HFFc6 (cell line): ENCODE measurements around the gene IGSF10. TPM values are rescaled to one million over a fixed set of nuclear protein-coding genes. Genes with fewer than 3 reads are reported as not detected.

Experiments used
- DNase-seq: peaks from one replicate; pipeline ENCODE4 v3.0.0-alpha.2; 2018
- H3K27ac Mint-ChIP-seq: 2 replicates; pipeline ENCODE4 v1.8.0; 2020; ENCODE audit warnings: mild to moderate bottlenecking, mixed read lengths
- H3K27me3 Mint-ChIP-seq: 2 replicates; pipeline ENCODE4 v1.8.0; 2021; ENCODE audit warnings: mild to moderate bottlenecking, moderate library complexity, mixed read lengths; ENCODE audit not compliant: insufficient read depth
- H3K36me3 Mint-ChIP-seq: 2 replicates; pipeline ENCODE4 v1.8.0; 2021; ENCODE audit warnings: low read depth, mixed read lengths
- H3K4me1 Mint-ChIP-seq: 2 replicates; pipeline ENCODE4 v1.8.0; 2020; ENCODE audit warnings: low read depth, mixed read lengths
- H3K4me3 Mint-ChIP-seq: 2 replicates; pipeline ENCODE4 v1.8.0; 2020; ENCODE audit warnings: mild to moderate bottlenecking, moderate library complexity, mixed read lengths
- H3K9me3 Mint-ChIP-seq: 2 replicates; pipeline ENCODE4 v1.8.0; 2020; ENCODE audit warnings: mild to moderate bottlenecking, mixed read lengths
- CTCF ChIP-seq: fragments of 200-600 bp; sonication (generic); IDR thresholded peaks from 2 replicates; pipeline ENCODE4 v1.5.0; 2021; ENCODE audit warnings: antibody characterized with exemption, mild to moderate bottlenecking
- total RNA-seq, 6 experiments: library from RNA; stranded (reverse); fragmentation: NEBNext Ultra II Directional; extraction: Animal tissue kit (Norgen Biotek cat#: 25700); gene quantifications; 2 replicates in 1 of 6; 3 replicates in 5 of 6; pipeline ENCODE4 v1.2.3, GENCODE V29; 2021

IGSF10 gene
- total RNA-seq, 6 experiments from 2014 or later: 0.02 to 0.05 (median 0.02) TPM; not detected in 3

- TF ChIP-seq CTCF: no peak
- Mint-ChIP-seq H3K27ac (peak overlapping the region; percentile 81), H3K4me1 (peaks cover 17% of the 10 kb centered on the region), H3K36me3 (peaks cover 17% of the 10 kb centered on the region), H3K4me3 (peak overlapping the region; percentile 8), H3K9me3 (peaks cover 6% of the 10 kb centered on the region), H3K27me3 (peaks cover 1% of the 10 kb centered on the region; the same call in 1 of the 2 replicates)
- DNase-seq: peak; percentile 81
Measured at GRCh38 chr3:151445273-151446001, 15.4 kb downstream of the IGSF10 start.

GRCh38 chr3:151443583-151443982 lies 17.3 kb downstream of the IGSF10 start:
- no peak overlapping the region for H3K4me3 Mint-ChIP-seq
- peaks cover 22% of the 10 kb centered on the region for H3K4me1 Mint-ChIP-seq
- no peak overlapping the region for H3K27ac Mint-ChIP-seq
- TF ChIP-seq CTCF: no peak
- no peak for DNase-seq
- H3K36me3 Mint-ChIP-seq: peaks cover 17% of the 10 kb centered on the region
- H3K27me3 Mint-ChIP-seq: peaks cover 1% of the 10 kb centered on the region; the same call in 1 of the 2 replicates
- peaks cover 6% of the 10 kb centered on the region for H3K9me3 Mint-ChIP-seq

- Mint-ChIP-seq H3K27ac (no peak overlapping the region), H3K4me3 (no peak overlapping the region), H3K36me3 (peaks cover 6% of the 10 kb centered on the region), H3K9me3 (peaks cover 5% of the 10 kb centered on the region), H3K27me3 (no peaks in the 10 kb centered on the region), H3K4me1 (peaks cover 40% of the 10 kb centered on the region)
- no peak for TF ChIP-seq CTCF
- DNase-seq: no peak
Measured at GRCh38 chr3:151440940-151441339, 19.9 kb downstream of the IGSF10 start.

DNA sequence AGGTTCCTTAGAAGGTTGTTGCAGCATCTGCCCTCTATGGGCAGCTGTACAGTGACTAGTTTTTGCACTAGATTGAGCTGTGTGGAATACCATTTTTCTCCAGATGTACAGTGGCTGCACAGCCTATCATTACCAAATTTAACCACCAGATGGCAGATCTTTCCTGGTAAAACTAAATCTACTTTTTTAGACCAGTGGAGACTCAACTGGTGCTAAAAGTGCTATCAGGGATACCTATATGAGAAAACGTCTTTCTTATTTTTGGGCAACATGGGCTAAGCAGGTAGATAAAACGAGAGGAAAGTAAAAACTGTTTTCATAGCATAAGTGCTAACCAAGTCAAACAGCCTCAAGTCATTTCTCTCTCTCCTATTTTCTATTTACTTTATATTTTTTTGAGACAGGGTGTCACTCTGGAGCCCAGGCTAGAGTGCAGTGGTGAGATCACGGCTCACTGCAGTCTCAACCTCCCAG lies 21.2 kb downstream of the IGSF10 start:
- no peak overlapping the region for H3K27ac Mint-ChIP-seq
- H3K36me3 Mint-ChIP-seq: no peaks in the 10 kb centered on the region
- TF ChIP-seq CTCF: peak; percentile 95

DNA sequence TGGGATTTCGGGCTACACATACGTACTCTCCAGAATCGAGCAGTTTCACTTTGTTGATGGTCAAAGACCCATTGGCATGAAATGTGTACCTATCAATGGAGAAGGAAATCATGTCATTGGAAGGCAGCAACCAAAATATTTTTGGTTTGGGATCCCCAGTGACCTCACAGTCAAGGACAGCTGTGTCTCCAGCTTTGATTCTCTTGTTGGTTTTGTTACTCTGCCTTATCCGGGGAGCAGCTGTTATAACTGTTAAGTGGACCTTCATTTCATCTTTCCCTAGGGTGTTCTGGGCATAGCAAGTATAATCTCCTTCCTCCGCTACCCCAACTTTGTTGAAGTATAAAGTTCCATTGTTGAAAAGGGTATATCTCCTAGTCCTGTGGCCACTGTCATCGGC lies 23.0 kb downstream of the IGSF10 start:
- H3K27ac Mint-ChIP-seq: no peak overlapping the region
- H3K27me3 Mint-ChIP-seq: no peaks in the 10 kb centered on the region
- H3K36me3 Mint-ChIP-seq: no peaks in the 10 kb centered on the region
- DNase-seq: no peak
- TF ChIP-seq CTCF: no peak
- no peak overlapping the region for H3K4me3 Mint-ChIP-seq
- peaks cover 54% of the 10 kb centered on the region for H3K4me1 Mint-ChIP-seq
- no peaks in the 10 kb centered on the region for H3K9me3 Mint-ChIP-seq

More for the DNA sequence above, 21.2 kb downstream of the IGSF10 start:
- Mint-ChIP-seq H3K4me1 (peaks cover 38% of the 10 kb centered on the region), H3K9me3 (no peaks in the 10 kb centered on the region), H3K27me3 (no peaks in the 10 kb centered on the region), H3K4me3 (no peak overlapping the region)
- peak; percentile 74 for DNase-seq
